Measurements from ENCODE around the gene DOCK7.
"Not testable (repeated sequence)": the region's sequence is repeated elsewhere in the genome, so short reads cannot be mapped to it uniquely, and the experiment has no call there.

The DOCK7 gene, protein sequence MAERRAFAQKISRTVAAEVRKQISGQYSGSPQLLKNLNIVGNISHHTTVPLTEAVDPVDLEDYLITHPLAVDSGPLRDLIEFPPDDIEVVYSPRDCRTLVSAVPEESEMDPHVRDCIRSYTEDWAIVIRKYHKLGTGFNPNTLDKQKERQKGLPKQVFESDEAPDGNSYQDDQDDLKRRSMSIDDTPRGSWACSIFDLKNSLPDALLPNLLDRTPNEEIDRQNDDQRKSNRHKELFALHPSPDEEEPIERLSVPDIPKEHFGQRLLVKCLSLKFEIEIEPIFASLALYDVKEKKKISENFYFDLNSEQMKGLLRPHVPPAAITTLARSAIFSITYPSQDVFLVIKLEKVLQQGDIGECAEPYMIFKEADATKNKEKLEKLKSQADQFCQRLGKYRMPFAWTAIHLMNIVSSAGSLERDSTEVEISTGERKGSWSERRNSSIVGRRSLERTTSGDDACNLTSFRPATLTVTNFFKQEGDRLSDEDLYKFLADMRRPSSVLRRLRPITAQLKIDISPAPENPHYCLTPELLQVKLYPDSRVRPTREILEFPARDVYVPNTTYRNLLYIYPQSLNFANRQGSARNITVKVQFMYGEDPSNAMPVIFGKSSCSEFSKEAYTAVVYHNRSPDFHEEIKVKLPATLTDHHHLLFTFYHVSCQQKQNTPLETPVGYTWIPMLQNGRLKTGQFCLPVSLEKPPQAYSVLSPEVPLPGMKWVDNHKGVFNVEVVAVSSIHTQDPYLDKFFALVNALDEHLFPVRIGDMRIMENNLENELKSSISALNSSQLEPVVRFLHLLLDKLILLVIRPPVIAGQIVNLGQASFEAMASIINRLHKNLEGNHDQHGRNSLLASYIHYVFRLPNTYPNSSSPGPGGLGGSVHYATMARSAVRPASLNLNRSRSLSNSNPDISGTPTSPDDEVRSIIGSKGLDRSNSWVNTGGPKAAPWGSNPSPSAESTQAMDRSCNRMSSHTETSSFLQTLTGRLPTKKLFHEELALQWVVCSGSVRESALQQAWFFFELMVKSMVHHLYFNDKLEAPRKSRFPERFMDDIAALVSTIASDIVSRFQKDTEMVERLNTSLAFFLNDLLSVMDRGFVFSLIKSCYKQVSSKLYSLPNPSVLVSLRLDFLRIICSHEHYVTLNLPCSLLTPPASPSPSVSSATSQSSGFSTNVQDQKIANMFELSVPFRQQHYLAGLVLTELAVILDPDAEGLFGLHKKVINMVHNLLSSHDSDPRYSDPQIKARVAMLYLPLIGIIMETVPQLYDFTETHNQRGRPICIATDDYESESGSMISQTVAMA (N-terminal part only)

DNA sequence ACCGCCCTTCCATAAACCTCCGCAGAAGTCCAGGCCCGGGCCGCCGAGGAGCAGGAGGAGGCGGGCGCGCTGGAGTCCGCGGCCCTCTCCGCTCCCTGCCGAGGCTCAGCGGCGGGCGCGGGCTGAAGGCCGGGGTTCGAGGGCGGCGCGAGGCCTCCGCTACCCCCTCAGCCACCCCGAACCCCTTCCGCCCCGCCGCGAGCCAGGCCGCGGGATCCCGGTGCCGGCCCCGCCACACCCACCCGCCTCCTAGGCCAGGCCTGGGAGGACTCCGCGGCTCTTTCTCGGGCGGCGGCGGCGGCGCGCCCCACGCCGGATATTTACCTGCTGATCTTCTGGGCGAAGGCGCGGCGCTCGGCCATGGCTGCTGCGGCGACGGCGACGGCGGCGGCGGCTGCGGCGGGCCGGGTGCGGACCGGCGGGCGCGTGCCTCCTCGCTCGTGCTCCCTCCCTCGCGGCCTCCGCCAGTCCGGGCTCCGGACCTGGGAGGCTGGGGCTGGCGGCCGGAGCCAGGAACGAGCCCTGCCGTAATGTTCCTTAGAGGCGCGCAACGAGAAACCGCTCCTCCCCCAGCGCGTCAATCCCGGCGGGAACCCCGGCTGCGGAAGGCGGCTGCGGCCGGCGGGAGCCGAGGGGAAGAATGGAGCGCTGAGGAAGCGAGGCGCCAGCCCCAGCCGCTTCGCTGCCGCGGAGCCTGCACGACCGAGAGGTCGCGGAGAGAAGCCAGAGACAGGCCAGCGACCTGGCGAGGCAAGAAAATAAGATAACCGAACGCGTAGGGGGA lies at the start of gene DOCK7:
Gene DOCK7 (minus strand): TSS at position 484 of the 784 bp plus-strand sequence. CDS start 122 bp downstream, at position 362.
- DNase-seq = peak; percentile 63

DNA sequence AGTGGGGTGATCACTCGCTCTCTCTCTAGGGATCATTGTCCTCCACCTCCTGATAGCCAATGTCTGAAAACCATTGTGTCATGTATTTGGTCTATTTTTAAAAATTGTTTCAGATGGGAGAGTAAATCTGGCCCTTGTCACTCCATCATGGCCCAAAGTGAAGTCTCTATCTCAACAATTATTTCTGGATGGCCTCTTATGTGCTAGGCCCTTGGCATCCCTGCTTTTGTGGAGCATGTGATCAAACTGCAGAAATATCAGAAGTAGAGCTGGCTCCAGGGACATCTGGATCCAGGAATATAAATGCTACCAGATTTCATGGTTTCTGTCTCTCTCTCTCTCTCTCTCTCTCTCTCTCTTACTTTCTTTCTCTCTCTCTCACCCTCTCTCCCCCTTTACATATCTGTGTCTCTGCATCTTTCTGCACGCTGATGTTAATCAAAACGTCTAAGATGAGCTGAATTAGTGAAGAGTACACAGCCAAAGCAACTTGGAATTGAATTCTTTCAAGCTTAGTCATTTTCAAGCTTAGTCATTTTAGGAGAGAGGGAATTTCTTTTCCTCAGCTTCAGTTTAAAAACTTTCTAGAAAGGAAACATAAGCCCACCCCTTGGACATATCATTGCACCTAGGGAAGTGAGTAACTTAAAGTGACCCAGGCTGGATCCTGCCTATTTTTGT lies 47.4 kb upstream of the DOCK7 start:
- no peak for DNase-seq

DNA sequence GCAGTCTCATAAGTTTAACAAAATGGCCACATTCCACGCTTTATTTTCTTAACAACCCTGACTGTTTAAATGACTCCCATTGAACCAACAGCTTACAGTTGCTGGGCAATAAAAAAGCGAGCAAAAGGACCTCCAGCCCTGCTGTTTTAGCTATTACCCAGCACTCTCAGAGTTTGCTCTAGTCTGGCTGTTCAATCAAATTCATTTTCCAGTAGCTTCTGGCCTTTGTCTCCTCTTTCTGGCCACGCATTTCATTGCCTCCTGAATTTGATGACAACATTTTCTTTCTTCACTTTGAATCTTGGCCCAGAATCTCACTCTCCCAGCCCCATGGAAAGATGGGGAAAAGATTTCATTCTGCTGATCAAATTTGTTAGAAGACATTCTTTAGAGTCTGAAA lies 44.1 kb upstream of the DOCK7 start:
- DNase-seq = no peak

DNA sequence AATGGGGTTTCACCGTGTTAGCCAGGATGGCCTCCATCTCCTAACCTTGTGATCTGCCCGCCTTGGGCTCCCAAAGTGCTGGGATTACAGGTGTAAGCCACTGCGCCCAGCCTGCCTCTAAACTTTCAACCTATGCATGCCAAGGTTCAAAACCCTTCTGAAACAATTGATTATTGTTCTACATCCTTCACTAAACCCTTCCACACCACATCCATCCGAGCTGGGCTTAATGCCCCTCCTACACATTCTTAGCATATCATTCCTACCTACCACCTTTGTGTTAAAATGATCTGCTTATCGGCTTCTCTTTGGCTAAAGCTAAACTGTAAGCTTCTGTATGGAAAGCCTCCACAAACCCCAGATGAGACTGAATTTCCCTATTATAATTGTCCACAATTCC lies 40.8 kb upstream of the DOCK7 start:
- no peak for DNase-seq

DNA sequence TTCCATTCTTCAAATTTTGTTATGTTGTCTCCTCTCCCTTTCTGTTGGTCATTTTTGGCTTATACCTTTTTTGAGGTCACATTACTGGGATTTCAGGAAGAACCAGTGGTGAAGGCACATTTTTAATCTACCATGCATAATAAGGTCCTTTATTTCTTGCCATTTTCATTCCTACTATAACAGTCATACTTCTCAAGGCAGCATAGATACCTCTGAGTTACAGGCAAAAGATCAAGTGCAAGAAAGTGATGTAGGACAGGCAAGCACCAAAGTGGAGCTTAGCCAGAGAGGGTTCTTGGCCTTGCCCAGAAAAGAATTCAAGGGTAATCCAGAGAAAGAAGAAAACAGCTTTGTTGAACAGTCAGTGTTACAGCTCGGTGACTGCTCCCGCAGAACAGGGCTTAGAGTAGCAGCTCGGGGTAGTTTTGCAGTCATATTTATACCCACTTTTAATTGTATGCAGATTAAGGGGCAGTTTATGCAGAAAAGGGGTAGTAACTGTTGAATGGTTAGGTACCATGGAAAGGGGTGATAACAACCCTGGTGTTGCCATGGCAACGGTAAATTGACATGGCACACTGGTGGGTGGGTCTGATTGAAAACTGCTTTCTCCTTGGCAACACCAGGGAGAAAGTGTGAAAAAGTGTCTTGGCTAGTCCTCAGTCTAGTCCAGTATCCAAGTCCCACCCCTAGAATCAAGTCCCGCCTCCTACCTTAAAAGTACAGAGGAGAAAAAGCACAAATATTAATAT lies 39.6 kb upstream of the DOCK7 start:
- DNase-seq = no peak

DNA sequence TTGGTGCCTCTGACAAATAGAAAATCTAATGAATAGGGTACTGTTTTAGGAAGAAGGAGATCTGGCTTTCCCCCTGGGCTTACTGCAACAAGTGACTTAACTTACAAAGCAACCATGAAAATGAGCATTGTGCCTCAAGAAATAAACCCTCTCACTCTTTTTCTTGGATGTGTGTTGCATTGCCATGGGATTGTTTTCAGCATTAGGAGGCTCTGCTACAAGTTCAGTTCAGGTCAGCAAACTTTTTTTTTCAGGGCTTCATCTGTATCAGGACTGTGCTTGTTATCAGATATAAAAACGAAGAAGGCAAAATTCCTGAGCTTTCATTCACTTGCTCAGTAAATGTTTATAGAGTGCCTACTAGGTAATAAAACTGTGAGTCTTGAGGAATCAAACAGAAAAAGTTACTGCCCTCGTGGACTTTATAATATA lies 37.8 kb upstream of the DOCK7 start:
- DNase-seq = no peak

DNA sequence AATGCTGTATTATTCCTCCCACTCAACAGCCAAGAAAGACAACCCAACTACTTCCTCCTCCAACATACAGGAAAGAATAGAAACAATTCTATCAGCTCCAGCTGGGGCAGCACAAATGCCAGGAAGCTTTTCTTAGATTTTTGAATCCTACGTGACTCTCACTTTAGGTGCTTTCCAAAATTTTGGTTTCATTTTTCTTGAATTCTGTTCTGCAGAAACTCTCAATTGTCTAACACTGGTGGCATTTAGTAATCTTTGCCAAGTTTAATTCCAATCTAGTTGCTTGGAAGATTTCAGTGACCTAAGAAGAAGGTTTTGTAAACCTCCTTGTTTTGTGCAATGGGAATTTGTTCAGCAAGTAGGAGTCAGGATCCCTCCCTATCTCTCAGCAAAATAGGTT lies 37.1 kb upstream of the DOCK7 start:
- no peak for DNase-seq

DNA sequence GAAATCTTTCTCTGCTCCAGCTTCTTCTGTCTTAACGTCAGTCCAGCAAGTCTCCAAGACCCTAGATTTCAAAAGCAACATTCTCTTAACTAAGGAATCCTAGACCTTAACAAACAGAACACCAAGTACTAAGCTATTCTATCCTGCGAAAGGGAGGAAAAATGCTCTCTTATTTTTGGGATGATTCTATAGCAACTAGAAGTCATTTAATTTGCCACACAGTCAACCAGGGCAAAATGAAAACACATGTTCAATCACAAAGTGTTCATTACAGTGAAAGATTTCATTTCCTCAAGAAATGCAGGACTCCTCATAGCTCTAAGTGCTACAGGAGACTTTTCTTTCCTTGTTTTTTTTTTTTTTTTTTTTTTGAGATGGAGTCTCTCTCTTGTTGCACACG lies 36.2 kb upstream of the DOCK7 start:
- no peak for DNase-seq

DNA sequence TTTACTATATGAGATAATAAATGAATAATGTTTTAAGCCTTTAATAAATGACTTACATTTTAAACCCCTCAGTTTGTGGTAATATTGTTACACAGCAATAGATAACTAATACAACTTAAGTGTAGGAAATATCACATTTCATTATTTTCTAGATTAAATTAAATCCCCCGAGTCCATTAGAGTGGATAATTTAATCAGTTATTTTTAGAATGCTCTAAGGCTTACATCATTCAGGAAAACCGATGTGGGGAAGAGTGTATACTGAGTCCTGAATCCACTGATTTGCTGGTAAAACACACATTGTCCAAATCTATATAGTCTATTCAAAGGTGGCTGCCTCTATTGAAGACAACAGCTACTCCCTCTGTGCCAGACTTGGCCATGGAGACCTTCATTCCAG lies 35.7 kb upstream of the DOCK7 start:
- no peak for DNase-seq

DNA sequence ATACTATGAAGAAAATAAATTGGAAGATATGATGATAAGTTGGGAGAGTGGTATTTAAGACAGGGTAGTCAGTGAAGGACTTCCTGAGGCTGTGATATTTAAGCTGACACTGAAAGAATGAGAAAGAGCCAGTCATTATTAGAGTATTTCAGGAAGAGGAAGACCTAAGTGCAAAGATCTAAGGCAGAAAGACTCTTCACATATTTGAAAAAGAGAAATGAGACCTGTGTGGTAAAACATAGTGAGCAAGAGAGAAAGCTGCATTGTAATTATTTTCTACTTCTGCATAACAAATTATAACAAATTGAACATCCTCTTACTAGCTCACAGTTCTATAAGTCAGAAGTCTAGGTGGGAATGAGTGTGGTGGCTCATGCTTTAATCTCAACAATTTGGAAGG lies 34.6 kb upstream of the DOCK7 start:
- no peak for DNase-seq

DNA sequence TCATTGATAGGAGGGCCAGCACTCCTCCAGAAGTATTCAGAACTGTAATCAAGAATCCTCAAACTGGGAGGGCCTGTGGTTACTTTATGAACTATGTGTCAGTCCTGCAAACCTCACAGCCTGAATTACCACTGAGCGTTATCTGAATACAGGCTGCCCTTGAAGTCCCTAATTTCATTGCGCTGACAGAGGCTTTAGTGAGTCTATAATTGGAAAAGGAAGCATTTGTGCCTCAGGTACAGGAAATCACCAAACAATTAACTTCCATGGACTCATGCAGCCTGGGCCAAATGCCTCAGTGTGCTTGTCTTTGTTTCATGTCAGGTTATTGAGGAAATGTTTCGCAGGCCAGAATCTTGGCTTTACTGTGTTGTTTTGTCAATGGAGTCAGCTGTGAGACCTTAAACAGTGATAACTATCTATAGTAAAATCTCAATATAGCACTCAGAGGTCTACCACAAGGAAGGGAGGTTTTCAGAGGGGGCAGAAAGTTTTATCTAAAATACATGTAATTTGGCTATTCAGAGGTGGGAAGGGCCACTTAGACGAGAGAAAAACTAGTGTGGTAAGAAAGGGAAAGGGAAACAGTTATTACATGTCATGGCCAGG lies 32.9 kb upstream of the DOCK7 start:
- no peak for DNase-seq

DNA sequence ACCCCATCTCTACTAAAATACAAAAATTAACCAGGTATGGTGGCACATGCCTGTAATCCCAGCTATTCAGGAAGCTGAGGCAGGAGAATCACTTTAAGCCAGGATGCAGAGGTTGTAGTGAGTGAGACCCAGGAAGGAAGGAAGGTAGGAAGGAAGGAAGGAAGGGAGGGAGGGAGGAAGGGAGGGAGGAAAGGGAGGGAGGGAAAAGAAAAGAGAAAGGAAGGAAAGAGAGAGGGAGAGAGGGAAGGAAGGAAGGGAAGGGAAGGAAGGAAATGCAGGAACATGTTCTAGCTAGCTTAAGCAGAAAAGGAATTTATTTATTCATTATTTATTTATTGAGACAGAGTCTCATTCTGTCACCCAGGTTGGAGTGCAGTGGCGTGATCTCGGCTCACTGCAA lies 30.2 kb upstream of the DOCK7 start:
- DNase-seq = not testable (repeated sequence)

DNA sequence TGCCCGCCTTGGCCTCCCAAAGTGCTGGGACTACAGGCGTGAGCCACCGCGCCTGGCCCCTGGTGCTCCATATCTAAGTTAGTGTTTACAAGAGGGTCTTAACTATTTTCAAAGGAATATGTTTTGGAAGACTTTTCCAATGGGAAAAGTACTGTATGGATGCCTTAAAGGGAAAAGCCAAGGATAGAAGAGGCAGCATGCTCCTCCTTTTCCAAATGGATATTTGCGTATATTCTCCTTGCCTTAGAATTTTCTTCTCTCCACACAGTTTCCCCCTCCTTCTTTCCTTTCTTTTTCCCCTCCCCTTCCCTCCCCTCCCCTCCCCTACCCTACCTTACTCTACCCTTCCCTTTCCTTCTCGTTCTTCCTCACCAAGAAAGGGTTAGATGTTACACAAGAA lies 29.3 kb upstream of the DOCK7 start:
- DNase-seq = no peak

DNA sequence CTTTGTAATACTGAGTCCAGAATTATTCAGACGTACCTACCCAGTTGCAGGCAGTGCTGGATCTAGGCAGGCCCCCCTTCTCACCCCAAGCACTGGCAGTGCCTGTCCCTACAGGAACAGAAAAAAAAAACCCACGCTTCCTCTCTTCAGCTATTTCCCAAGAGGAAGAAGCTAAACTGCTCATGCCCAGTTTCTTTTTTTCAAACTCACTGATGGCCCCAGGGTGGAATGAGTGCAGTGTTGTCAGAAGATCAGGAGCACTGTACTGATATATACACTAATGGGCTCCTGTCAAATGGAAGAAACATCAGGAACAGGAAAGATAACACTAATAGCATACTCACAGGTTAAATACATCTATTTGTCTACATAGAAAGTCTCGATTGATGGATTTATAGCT lies 28.2 kb upstream of the DOCK7 start:
- DNase-seq = no peak

DNA sequence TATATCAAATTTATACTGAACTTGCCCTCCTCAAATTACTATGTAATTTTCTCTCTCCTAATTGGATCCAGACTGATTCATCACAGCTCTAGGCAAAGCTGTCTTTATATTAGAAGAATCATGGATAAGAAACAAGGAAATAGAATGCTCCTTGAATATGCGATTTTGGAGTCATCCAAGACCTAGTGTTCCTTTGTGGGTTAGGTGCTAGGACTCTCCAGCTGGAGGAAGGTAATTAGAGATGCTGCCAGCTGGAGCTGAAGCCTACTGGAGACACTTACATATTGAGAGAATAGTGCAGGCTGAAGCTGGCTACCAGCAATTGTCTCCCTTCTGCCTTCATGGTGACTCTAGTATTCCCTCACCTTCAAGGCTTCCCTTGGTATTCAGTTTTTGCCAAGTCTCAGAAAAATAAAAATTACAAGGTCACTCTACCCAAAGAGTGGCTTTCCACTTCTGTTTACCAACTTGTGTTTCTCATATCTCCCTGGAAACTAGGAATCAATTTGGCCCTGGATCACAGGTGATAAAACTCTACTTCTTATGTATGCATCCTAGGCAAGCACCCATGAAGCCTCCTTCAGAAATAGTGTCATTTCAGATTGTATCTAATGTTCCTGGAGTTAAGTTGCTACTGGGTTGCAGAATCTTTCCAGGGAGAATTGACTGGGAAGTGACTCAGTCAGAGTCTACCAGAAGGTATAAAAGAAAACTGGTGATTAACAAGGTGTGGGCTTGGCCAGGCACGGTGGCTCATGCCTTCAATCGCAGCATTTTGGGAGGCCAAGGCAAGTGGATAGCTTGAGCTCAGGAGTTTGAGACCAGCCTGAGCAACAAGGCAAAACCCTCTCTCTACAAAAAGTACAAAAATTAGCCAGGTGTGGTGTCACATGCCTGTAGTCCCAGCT lies 24.4 kb upstream of the DOCK7 start:
- no peak for DNase-seq

DNA sequence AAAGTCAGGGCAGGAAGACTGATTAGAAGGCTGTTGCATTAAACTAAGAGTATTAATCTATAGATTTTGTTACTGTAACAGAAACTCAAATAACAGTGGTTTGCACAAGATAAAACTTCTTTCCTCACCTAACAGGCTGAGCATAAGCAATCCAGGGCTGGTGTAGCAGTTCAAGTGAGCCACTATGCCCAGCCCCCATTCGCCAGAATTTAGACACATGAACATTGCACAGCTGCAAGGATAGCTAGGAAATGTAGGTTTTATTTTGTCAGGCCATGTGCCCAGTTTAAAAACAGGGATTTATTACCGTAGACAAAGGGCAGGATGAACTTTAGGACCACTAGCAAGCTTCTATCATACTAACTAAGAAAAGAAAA lies 19.5 kb upstream of the DOCK7 start:
- no peak for DNase-seq

DNA sequence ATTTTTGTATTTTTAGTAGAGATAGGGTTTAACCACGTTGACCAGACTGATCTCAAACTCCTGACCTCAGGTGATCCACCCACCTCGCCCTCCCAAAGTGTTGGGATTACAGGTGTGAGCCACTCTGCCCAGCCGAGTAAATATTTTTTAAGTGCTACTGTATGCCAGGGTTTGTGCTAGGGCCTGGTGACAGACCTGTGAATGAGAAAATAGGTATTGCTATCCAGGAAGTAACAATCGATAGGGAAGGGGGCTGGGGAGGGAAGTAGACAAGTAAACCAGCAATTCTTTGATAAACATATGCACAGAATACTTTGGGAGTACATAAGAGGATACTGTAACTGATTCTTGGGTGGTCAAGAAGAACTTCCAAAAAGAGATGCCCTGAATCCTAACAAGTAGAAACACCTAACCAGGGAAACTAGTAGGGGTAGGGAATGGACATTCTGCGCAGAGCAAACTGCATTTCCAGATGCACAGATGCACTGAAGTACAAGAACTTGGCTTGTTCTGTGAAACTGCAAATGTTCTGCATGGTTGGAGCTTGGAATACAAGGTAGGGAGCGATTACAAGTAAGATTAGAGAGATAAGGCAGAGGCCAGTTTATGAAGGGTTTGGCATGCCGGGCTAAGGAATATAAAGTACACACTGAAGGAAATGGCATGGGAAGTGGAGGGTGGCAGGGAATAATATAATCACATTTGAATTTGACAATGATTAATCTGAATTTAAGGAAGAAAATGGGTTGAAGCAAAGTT lies 19.0 kb upstream of the DOCK7 start:
- DNase-seq = no peak

DNA sequence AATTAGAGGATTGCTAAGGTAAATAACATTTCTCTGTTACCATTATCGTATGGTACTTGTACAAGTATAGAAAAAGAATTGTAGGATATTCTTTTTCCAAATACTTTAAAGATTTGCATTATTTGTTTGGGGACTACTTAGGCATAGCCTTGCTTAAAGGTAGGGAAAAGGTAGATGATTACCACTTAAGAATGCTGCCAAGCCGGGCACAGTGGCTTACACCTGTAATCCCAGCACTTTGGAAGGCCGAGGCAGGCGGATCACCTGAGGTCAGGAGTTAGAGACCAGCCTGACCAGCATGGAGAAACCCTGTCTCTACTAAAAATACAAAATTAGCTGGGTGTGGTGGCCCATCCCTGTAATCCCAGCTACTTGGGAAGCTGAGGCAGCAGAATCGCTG lies 10.0 kb upstream of the DOCK7 start:
- not testable (repeated sequence) for DNase-seq

DNA sequence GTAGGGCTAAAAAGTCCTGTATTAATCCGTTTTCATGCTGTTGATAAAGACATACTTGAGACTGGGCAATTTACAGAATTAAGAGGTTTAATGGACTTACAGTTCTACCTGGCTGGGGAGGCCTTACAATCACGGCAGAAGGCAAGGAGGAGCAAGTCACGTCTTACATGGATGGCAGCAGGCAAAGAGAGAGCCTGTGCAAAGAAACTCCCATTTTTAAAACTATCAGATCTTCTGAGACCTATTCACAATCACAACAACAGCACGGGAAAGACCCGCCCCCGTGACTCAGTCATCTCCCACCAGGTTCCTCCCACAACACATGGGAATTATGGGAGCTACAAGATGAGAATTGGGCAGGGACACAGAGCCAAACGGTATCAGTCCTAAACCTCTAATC lies 6.3 kb upstream of the DOCK7 start:
- not testable (repeated sequence) for DNase-seq

All from stimulated activated CD8-positive, alpha-beta memory T cell treated with anti-CD3 and anti-CD28 coated beads, Interleukin-4, amount 100 ng/mL, for 48 hours (primary cell).